HG03521 (cell line): Measurements from ENCODE around the gene XRCC5.
A peak's percentile ranks its signal among the peaks of the same experiment; 100 is the strongest.
"Not testable (repeated sequence)": the region's sequence is repeated elsewhere in the genome, so short reads cannot be mapped to it uniquely, and the experiment has no call there.

ENCODE experiments used
- ATAC-seq: cut with Tn5 transposase; IDR thresholded peaks from one replicate; pipeline ENCODE4 v1.9.1; 2021; ENCODE audit warnings: mild to moderate bottlenecking, moderate library complexity; ENCODE audit not compliant: unreplicated experiment

Gene XRCC5

DNA sequence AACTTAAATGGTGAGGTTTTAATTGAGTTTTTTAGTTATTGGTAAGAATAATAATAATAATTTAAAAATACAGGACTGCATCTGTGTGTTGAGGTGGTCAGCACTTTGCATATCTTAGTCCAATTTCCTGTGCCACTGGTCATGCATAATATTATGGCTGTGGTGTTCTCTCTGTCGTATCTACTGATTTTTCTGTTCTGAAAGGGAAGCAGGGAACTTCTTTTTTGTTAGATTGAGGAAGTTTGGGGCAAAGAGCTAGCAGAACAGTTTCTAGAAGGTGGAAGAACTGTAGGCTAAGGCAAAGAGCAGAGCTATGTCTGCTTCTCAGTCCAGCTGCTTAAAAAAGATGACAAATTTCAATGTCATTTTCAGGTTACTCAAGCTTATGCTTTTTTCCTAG lies 74.3 kb downstream of the XRCC5 start:
- ATAC-seq, result no peak

DNA sequence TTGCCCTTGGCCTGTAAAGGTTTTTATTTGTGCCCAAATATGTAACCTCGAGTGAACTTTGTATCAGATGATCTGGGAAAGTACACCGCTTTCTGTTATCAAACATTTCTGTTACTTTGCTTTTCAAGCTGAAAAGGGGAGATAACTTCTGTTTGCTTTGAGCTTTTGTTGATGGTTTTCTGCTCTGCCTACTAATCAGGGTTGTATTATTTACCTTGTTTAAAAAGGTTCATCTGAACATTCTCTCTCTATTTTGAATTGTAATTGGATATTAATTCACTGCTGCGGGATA lies 79.4 kb downstream of the XRCC5 start:
- no peak for ATAC-seq

DNA sequence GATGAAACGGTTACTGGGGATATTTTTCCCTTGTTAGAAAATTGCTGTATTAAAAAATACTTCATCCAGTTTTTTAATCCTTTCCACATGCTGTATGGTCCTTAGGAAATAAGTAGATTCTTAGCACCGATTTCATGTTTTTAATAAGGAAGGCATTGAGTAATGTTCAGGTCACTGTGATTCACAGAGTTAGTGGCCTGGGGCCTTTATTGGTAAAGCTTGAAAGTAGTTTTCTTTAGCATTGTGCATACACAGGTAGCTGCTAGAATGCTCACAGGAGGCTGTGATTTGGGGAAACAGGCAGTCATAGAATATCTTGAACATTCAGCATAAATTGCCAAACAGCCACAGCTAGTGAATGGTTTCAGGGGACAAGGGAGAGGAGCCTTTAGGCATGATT lies 79.8 kb downstream of the XRCC5 start:
- no peak for ATAC-seq

DNA sequence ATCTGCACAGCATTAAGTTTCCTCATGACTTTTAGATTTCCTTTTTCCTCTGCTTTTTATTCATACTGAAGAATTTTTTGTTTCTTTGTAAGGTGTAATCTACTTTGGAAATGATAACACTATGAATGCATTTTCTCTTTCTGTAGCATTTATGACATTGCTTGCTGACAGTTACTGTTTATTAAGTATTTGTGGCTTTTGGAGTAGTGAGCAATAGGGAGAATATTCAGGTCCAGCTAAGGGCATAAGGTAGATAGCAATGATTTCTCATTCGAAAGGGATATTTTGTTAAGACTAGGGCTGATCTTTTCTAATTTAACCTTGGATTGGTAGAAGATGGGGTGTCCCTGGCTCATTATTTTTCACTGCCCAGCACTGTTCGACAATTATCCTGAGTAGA lies 80.3 kb downstream of the XRCC5 start:
- no peak for ATAC-seq

DNA sequence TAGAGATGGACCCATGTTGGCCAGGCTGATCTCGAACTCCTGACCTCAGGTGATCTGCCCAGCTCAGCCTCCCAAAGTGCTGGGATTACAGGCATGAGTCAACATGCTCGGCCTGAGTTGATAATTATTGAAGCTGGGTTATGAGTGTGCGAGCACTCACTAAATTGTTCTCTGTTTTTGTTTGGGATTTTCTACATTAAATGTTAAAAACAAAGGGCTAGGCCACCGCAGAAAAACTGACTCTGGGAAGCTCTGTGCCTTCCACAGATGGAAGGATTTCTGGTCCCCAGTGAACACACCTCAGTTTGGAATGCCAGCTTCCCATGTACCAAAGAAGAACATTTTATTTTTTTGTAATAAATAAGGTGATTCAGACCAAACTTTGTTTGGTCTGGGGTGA lies 83.0 kb downstream of the XRCC5 start:
- no peak for ATAC-seq

DNA sequence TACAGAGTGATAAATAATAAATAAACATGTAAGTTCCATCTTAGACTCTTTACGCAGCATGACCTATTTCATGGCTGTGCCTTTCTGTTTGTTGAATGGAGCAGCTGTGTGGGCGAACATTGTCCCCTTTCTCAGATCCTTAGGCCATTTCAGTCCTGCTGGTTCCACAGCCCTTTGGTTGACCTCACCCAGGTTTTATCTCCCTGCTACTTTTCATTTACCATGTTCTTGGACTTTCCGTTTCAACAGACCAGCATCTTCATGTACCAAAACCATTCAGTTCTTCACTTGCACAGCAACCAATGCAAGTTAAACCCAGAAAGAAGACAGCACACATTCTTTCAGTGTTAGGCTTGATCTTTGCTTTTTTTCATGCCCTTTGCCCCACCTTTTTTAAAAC lies 83.8 kb downstream of the XRCC5 start:
- no peak for ATAC-seq

DNA sequence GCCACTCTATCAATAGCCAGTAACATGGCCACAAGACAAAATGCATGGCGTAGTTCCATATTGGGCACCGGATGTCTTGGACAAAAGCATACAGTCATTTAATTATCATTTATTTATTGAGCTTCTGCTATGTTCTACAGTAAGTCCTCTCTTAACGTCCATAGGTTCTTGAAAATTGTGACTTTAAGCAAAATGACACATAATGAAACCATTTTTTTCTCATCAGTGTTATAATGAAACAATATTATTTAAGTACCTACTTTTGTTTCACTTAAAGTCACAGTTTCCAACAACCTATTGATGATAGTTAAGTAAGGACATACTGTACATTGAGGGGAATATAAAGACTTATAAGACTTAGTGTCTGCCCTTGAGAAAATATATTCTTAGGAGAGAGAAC lies 84.9 kb downstream of the XRCC5 start:
- no peak for ATAC-seq

DNA sequence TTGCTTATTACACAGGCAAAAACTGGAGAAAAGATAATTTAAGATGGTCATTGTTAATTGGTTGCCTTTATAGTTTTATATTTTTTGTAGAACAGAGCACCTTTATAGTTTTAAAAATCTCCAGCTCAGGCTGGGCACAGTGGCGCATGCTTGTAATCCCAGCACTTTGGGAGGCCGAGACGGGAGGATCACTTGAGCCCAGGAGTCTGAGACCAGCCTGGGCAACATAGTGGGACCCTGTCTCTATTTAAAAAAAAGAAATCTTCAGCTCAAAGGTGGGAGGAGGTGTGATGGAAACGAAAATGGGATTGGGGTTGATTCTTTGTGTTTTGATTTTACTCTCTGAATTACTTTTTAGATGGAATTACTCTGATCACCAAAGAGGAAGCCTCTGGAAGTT lies 85.4 kb downstream of the XRCC5 start:
- no peak for ATAC-seq

DNA sequence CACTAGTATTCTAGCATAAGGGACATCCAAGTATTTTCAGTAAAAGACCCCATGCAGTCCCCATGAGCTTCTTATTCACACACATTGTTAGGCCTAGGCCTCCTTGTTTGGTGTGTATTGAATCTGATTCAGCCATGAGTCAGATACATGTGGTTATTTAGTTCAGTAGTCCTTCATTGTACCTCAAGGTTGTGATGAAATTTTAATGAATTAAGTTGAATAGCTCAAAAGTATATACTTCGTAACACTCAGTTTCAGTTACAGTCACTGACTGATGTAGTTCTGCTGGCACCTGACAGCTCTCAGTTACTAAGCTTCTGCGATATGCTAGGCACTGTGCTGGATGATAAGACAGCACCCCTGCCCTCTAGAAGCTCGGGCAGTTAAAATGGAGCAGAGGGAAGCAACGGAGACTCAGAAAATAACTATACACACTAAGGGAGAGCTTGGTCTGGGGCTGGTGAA lies 86.4 kb downstream of the XRCC5 start:
- no peak for ATAC-seq

DNA sequence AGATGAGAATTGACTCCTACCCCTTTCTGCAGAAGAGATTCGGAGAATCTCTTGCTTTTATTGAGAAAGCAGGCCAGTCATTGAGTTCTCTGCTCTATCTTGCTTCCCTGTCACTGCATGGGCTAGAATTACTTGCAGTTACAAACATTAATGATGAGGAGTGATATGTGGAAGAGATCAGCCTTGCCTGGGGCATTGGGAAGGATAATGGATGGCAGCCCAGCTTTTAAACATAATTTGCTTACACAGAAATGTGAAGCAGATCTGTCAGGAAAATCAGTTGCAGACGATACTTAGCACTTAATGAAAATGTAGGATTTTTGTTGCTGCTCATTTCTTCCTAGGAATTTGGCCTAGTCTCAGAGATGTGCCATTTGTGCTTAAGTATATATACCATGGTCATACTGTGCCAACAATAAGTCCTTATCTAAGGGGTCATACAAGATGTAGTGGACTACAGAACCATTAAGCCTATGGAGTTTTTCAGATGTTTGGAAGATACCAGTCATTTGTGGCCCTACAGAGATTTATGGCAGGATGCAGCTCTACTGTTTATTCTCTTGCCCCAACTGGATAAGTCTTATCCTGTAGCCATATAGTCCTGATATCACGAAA lies 92.7 kb downstream of the XRCC5 start:
- no peak for ATAC-seq

DNA sequence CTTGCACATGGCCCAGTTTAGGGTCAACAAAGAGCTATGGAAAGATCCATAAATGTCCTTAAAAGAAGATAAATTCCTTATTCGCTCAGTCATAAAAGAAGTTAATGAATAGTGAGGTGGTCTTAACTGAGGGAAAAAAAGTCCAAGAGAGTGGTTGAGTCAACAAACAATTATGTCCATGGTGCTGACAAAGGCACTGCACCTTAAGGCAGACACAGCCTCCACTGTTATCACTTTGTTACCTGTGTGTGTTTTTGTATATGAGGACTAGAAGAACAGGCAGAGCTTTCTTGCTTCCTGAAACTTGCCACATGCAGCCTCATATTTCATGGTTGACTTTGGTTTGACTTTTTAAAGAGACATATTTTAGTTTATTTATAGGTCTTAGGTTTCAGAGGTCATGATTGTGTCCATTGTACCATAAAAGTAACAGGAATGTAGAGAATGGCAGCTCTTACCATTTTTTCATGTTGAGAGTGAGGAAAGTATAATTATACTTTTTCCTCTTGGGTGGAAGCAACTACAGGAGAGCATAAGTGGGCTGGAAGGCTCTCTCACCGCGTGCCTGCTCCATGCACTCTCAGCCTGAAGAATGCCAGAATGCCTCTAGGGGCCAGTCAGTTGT lies 93.6 kb downstream of the XRCC5 start:
- ATAC-seq, result no peak

DNA sequence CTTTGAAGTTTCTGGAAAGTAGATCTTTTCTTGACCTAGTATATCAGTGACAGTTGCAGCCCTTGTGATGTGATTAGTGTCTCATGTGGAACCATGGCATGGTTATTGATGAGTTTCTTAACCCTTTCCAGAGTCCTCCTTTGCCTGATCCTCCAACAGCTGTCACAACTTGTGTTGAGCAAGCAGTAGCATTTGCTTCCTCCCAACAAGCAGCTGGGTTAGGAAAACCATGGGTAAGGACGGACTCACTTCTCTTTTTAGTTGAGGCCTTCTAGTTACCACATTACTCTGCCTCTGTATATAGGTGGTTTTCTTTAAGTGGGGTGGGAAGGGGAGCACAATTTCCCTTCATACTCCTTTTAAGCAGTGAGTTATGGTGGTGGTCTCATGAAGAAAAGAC lies 96.3 kb downstream of the XRCC5 start:
- ATAC-seq, result no peak

DNA sequence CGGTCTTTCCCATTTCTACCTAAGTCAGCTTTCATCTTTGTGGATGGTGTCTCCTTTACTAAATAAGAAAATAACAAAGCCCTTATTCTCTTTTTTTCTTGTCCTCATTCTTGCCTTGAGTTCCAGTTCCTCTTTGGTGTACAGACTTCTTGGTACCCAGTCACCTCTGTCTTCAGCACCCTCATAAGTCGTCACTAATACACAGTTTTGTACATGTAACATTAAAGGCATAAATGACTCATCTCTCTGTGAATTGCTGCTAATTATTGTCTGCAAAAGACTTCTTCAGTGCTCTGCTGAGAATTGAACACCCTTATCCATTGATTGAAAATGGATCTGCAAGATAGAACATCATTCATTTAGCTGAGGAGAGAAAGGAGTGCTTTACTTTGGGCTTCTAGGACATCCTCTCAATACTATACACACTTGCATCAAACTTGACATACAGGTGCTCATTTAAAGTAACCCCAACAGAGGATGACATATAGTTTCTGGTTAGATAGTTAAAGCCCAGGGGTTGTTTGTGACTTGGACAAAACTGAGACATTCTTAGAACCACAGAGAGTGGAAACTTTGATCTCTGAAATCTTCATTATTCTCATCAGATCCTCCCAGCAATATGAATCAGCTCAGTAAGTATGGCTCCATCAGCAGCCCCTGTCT lies 97.0 kb downstream of the XRCC5 start:
- ATAC-seq, result peak; percentile 74

DNA sequence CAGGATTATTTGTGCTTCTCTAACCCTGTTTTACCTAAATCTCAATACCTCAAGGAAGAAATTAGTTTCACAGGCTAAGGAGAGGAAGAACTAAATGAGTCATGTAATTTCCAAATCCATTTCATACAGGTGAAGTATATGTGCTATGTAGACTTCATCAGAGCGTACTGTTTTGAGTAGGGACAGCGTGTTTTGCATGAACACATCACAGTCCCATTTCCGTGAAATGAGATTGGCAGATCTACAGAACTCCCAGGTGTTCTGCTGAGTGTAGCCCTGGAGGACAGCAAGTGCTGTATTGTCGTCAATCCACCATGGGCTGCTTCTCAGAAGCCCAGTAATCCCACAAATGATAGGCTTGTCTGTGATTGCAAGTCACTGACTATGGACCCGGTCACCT lies 97.7 kb downstream of the XRCC5 start:
- ATAC-seq, result peak; percentile 52

DNA sequence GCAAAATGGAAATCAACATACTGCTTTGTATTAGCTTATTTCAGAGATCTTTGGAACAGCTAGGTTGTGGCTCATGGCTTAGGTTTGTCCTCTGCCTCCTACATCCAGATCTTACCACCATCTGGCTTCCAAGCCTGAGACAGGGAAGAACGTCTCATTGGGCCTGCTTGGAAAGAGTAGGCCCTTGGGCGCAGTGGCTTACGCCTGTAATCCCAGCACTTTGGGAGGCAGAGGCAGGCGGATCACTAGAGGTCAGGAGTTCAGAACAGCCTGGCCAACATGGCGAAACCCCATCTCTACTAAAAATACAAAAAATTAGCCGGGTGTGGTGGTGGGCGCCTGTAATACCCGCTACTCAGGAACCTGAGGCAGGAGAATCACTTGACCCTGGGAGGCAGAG lies 99.5 kb downstream of the XRCC5 start:
- not testable (repeated sequence) for ATAC-seq

DNA sequence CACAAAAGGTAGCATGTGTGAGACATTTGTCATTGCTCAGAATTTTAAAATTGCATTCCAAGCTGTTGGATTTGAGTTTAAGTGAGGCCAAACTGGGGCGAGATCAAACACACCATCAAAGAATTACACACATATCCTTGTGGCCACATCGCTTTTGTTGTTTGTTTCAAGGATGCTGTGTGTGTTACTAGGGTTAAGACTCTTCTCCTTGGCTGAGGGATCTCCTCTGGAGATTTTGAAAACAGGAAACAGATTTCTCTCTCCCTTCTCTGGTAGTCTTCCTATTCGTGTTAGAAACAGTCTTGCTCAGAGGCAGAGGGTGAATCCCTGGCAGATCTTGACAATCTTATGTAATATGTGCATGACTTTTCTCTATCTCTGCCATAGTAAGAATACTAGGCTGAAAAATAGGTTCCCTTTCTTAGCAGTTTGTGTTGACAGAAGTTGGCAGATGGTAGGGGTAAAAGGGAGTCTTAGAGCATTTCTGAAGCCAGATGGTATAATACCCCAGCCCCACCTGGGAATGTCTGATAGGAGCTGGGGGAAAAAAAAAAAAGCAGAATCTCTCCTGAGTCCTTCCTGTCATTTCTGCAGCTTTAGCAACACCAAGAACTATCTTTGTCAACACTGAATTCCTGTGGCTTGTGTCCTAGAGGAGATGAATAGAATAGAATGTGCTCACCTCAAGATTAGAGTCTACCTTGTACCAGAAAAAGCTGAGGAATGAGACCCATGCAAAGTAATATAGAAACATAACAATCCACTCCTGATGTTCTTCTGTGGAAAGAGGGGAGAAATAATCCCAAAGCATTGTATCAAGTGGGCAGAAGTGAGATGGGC lies 101.8 kb downstream of the XRCC5 start:
- no peak for ATAC-seq

DNA sequence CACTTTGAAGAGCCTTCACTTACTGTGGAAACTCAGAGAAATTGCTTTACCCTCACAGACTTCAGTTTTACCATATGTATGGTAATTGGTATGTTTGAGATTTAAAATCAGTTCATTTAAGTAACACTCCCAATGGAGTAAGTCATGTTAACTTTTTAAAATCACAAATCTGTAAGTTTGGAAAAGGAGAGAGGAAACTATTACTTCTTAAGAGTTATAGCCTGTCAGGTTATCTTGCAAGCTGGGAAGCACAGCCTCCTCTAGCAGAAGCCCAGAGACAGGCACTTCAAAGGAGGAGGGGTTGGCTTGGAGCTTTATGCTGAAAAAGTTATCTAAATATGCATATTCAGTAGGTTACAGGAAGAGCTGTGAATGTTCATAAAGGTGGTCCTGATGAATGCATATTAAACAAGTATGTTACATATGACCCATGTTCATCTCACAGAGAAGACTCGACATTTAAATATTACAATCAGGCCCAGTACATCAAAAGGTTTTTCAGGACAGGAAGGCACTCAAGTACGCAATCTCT lies 102.5 kb downstream of the XRCC5 start:
- ATAC-seq, result no peak

DNA sequence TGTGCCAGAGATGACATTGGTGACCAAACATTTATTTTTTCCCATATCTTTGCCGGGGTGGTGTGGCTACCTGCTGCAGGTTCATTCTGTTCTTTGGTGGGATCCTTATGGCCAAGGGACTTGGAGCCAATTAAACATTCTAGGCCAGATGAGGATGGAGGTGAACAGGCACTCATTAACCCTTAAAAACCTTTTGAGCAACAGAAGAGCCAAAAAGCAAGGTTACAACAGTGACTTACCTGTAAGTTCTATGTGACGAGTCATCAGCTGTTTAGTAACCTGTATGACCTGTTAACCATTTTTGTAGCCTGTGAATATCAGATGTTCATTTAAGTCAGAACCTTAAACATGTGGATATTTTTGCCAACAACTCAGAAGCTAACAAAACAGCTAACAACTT lies 105.6 kb downstream of the XRCC5 start:
- ATAC-seq, result no peak

DNA sequence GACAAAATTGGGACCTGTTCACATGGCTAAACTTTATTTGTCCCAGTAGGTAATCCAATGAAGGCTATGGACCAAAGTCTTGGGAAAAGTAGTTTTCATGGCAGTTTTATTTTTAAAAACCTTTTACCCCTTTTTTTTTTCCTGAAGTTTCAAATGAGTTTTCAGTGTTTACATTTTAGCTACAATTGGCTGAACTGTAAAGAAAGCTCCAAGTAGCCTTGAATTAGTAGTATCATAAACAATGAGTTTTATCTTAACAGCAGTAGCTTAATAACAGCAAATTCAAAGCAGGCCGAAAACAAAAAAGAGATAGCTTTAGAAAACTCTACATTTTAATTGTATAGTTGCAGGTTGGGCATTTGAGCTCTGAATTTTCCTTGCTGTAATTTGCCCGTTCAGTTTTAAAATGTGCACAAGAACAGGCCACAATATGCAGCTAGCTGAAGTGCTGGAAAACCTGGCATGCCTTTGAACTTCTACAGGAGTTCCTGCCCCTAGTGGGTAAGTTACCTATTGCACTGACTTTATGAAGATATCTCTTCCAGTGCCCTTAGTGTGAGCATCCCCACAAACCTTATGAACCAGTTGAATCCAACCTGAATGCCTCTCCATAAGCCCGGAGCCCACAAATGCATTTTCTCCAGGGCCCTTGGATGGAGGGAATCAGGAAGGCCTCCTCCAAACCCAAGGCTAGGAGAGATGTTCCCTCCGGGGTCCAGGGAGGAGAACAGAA lies 106.7 kb downstream of the XRCC5 start:
- ATAC-seq, result no peak

DNA sequence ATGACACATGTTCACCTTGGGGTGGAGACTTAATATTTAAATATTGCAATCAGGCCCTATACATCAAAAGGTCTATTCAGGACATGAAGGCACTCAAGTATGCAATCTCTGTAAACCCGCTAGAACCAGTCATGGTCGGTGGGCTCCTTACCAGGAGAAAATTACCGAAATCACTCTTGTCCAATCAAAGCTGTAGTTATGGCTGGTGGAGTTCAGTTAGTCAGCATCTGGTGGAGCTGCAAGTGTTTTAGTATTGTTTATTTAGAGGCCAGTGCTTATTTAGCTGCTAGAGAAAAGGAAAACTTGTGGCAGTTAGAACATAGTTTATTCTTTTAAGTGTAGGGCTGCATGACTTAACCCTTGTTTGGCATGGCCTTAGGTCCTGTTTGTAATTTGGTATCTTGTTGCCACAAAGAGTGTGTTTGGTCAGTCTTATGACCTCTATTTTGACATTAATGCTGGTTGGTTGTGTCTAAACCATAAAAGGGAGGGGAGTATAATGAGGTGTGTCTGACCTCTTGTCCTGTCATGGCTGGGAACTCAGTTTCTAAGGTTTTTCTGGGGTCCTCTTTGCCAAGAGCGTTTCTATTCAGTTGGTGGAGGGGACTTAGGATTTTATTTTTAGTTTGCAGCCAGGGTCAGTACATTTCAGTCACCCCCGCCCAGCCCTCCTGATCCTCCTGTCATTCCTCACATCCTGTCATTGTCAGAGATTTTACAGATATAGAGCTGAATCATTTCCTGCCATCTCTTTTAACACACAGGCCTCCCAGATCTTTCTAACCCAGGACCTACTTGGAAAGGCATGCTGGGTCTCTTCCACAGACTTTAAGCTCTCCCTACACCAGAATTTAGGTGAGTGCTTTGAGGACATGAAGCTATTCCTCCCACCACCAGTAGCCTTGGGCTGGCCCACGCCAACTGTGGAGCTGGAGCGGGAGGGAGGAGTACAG lies 108.1 kb downstream of the XRCC5 start:
- no peak for ATAC-seq
